OCI-LY3 (cell line): ENCODE results near the gene CAPNS1.

Source experiments
- H2AFZ ChIP-seq: fragments of 200-600, 300-600 bp; shearing (Covaris generic); 2 replicates; pipeline ENCODE4 v1.6.0; 2014; ENCODE audit warnings: antibody characterized with exemption, low read depth, low read length
- H3K27ac ChIP-seq: fragments of 200-600, 300-600 bp; sonication (generic); 2 replicates; pipeline ENCODE4 v1.5.1; 2014; ENCODE audit warnings: mild to moderate bottlenecking, low read length, moderate library complexity, mixed read lengths
- H3K27me3 ChIP-seq: fragments of 200-600, 300-600 bp; sonication (generic); 2 replicates; pipeline ENCODE4 v1.6.1; 2014; ENCODE audit warnings: low read depth, low read length, mixed read lengths
- H3K36me3 ChIP-seq: fragments of 200-600, 300-600 bp; sonication (generic); replicated peaks from 2 replicates; pipeline ENCODE3; 2014; ENCODE audit warnings: low read depth, low read length, mixed read lengths
- H3K4me1 ChIP-seq: fragments of 300-600, 200-600 bp; sonication (generic); 2 replicates; pipeline ENCODE4 v1.6.1; 2014; ENCODE audit warnings: low read length, mixed read lengths
- H3K4me2 ChIP-seq: fragments of 200-600, 300-600 bp; sonication (generic); 2 replicates; pipeline ENCODE4 v1.6.1; 2014; ENCODE audit warnings: low read length, mixed read lengths
- H3K4me3 ChIP-seq: fragments of 300-600, 200-600 bp; sonication (generic); 2 replicates; pipeline ENCODE4 v1.5.1; 2014; ENCODE audit warnings: antibody characterized with exemption, mild to moderate bottlenecking, low read length, moderate library complexity
- H3K79me2 ChIP-seq: fragments of 300-600, 200-600 bp; shearing (Covaris generic); 2 replicates; pipeline ENCODE4 v1.6.1; 2014; ENCODE audit warnings: mild to moderate bottlenecking, low read length, mixed read lengths
- H3K9ac ChIP-seq: fragments of 300-600, 200-600 bp; shearing (Covaris generic); 2 replicates; pipeline ENCODE4 v1.6.0; 2014; ENCODE audit warnings: mild to moderate bottlenecking, low read length, moderate library complexity
- H3K9me3 ChIP-seq: fragments of 200-600, 300-600 bp; shearing (Covaris generic); 2 replicates; pipeline ENCODE4 v1.6.1; 2014; ENCODE audit warnings: low read length, mixed read lengths; ENCODE audit not compliant: insufficient read depth
- H4K20me1 ChIP-seq: fragments of 200-600, 300-600 bp; sonication (generic); 2 replicates; pipeline ENCODE4 v1.6.1; 2016; ENCODE audit warnings: low read length, mixed read lengths; ENCODE audit not compliant: insufficient read depth
- EZH2phosphoT487 ChIP-seq: fragments of 200-600 bp; shearing (Covaris generic); IDR thresholded peaks from 2 replicates; pipeline ENCODE4 v1.6.1; 2018; ENCODE audit warnings: antibody characterized with exemption, mixed run types, low read depth
- TF ChIP-seq, protein P1 (sequence below): fragments of 200-600, 300-600 bp; sonication (generic); IDR thresholded peaks from 2 replicates; pipeline ENCODE4 v1.5.1; 2014; ENCODE audit warnings: antibody characterized with exemption, low read length, low read depth

The CAPNS1 gene

DNA sequence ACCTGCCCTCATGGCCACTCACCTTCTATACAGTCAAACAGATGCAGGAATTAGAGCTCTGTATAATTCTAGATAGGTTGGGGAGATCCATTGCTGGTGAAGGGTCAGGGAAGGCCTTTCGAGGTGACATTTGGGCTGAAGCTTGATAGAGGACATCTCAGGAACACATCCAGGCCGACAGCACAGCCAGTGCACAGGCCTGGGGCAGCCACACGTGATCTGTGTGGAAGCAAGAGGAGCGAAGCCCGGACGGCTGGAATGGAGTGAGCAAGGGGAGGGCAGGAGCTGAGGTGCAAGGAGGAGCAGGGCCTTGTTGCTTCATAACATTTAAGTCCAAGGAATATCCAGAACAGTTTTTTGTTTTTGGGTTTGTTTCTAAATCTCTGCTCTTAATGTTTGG lies 33.4 kb upstream of the CAPNS1 start:
- no peak overlapping the region for H3K4me3 ChIP-seq
- H3K9me3 ChIP-seq: no peaks in the 10 kb centered on the region
- no peak overlapping the region for H2AFZ ChIP-seq
- H3K27me3 ChIP-seq: no peaks in the 10 kb centered on the region
- H3K27ac ChIP-seq: no peak overlapping the region
- peaks cover 60% of the 10 kb centered on the region for H3K36me3 ChIP-seq
- H3K79me2 ChIP-seq: no peaks in the 10 kb centered on the region
- H3K4me2 ChIP-seq: no peak overlapping the region
- peaks cover 4% of the 10 kb centered on the region; the same call in 1 of the 2 replicates for H3K4me1 ChIP-seq
- TF ChIP-seq, protein P1, sequence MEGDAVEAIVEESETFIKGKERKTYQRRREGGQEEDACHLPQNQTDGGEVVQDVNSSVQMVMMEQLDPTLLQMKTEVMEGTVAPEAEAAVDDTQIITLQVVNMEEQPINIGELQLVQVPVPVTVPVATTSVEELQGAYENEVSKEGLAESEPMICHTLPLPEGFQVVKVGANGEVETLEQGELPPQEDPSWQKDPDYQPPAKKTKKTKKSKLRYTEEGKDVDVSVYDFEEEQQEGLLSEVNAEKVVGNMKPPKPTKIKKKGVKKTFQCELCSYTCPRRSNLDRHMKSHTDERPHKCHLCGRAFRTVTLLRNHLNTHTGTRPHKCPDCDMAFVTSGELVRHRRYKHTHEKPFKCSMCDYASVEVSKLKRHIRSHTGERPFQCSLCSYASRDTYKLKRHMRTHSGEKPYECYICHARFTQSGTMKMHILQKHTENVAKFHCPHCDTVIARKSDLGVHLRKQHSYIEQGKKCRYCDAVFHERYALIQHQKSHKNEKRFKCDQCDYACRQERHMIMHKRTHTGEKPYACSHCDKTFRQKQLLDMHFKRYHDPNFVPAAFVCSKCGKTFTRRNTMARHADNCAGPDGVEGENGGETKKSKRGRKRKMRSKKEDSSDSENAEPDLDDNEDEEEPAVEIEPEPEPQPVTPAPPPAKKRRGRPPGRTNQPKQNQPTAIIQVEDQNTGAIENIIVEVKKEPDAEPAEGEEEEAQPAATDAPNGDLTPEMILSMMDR: no peak
- TF ChIP-seq EZH2phosphoT487: no peak
- no peak overlapping the region for H3K9ac ChIP-seq
- no peaks in the 10 kb centered on the region for H4K20me1 ChIP-seq

DNA sequence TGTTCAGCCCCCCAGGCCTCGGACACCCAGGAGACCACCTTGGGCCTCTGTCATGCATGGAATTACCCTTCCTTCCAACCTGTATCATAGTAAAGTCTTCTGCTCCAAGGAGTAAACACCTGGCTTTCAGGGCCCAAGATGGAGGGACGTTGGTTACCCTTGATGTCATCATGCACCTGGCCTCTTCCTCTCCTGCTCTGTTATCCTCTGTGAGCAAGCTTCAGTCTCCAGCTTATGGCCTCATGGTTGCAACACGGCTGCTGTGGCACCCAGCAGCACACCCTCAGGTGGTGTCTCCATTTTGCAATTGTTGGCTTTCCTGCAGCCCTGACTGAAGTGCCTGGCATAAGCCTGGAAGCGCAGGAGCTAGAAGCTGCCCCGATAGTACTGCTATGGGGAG lies 32.9 kb upstream of the CAPNS1 start:
- no peaks in the 10 kb centered on the region for H3K9me3 ChIP-seq
- no peak overlapping the region for H3K27ac ChIP-seq
- no peak overlapping the region for H3K9ac ChIP-seq
- no peaks in the 10 kb centered on the region for H4K20me1 ChIP-seq
- no peaks in the 10 kb centered on the region for H3K79me2 ChIP-seq
- no peak overlapping the region for H3K4me3 ChIP-seq
- H3K4me1 ChIP-seq: peaks cover 4% of the 10 kb centered on the region; the same call in 1 of the 2 replicates
- no peak for TF ChIP-seq EZH2phosphoT487
- TF ChIP-seq, protein P1: no peak
- no peak overlapping the region for H3K4me2 ChIP-seq
- no peak overlapping the region for H2AFZ ChIP-seq
- peaks cover 63% of the 10 kb centered on the region for H3K36me3 ChIP-seq
- H3K27me3 ChIP-seq: no peaks in the 10 kb centered on the region

DNA sequence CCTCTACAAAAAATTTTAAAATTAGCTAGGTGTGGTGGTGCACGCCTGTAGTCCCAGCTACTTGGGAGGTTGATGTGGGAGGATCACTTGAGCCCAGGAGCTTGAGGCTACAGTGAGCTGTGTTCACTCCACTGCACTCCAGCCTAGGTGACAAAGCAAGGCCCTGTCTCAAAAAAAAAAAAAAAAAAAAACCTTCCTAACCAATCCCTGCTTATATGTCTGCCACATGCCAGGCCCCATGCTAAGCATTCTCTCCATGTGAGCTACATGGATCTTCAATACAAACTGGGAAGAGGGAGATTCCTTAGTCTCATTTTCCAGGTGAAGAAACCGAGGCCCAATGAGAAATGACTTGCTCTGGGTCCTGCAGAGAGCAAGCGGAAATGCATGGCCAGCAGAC lies 31.2 kb upstream of the CAPNS1 start:
- no peaks in the 10 kb centered on the region for H3K27me3 ChIP-seq
- H3K9ac ChIP-seq: no peak overlapping the region
- no peak overlapping the region for H2AFZ ChIP-seq
- no peak overlapping the region for H3K27ac ChIP-seq
- peaks cover 8% of the 10 kb centered on the region for H3K4me1 ChIP-seq
- peaks cover 12% of the 10 kb centered on the region for H3K79me2 ChIP-seq
- TF ChIP-seq, protein P1: no peak
- TF ChIP-seq EZH2phosphoT487: no peak
- H3K4me2 ChIP-seq: no peak overlapping the region
- H3K9me3 ChIP-seq: no peaks in the 10 kb centered on the region
- no peak overlapping the region for H3K4me3 ChIP-seq
- H4K20me1 ChIP-seq: no peaks in the 10 kb centered on the region
- H3K36me3 ChIP-seq: peaks cover 61% of the 10 kb centered on the region

DNA sequence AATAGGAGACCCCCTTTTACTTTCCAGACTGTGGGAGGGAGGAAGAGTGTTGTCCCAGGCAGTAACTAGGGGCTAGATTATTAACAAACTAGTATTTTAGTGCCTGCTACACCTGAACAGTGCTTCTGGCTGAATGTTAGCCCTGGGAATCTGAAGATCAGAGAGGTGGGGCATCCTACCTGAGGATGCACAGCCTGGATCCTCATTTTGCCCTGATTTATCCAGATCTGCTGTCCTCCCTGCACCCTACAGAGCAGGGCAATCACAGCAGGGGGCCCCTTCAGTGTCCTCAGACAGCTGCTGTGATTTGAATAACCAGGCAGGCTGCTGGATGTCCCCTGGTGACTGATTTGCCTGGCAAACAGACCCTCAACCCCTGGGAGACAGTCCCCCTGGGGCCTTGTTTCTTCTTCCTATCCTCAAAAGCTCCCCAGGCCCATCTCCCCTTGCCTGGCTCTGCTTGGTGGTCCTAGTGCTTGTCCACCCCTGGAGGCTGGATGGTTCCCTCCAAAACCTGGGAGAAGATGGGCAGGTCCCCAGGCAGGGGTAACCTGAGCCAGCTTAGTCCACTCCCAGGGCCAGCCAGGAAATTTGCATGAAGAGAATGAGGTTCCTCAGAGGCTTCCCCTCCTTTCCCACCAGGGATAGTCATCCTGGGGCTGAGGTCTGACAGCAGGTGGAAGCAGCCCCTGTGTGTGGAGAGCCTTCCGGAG lies 29.2 kb upstream of the CAPNS1 start, which contains the start of gene OVOL3:
TSS of gene OVOL3 (plus strand) at position 657 of the 713 bp plus-strand sequence. CDS start 60 bp downstream, outside the sequence.
- no peaks in the 10 kb centered on the region for H3K27me3 ChIP-seq
- H3K4me2 ChIP-seq: no peak within 1 kb of the TSS
- TF ChIP-seq EZH2phosphoT487: no peak
- TF ChIP-seq, protein P1: no peak
- no peak within 1 kb of the TSS for H3K9ac ChIP-seq
- H3K9me3 ChIP-seq: no peaks in the 10 kb centered on the region
- H3K79me2 ChIP-seq: peaks cover 21% of the 10 kb centered on the region
- H2AFZ ChIP-seq: no peak within 1 kb of the TSS
- no peak within 1 kb of the TSS for H3K27ac ChIP-seq
- peaks cover 44% of the 10 kb centered on the region for H3K36me3 ChIP-seq
- H3K4me1 ChIP-seq: peaks cover 11% of the 10 kb centered on the region
- H3K4me3 ChIP-seq: no peak within 1 kb of the TSS
- H4K20me1 ChIP-seq: no peaks in the 10 kb centered on the region
